Fibroblast of skin of back (primary cell): ENCODE data around the gene GRIN2A.

Source experiments
- DNase-seq: peaks from one replicate; pipeline ENCODE4 v3.0.0-alpha.2; 2013

GRIN2A gene

GRCh38 chr16:9965079-9965478, 217.1 kb downstream of the GRIN2A start:
- no peak for DNase-seq

GRCh38 chr16:9964426-9964825, 217.8 kb downstream of the GRIN2A start:
- no peak for DNase-seq

GRCh38 chr16:9957433-9957832, 224.8 kb downstream of the GRIN2A start:
- no peak for DNase-seq

GRCh38 chr16:9957002-9957401, 225.2 kb downstream of the GRIN2A start:
- DNase-seq: no peak

- DNase-seq: no peak
These were observed 226.6 kb downstream of the GRIN2A start for GRCh38 chr16:9955677-9956076.

GRCh38 chr16:9953908-9954570, 228.2 kb downstream of the GRIN2A start:
- no peak for DNase-seq

GRCh38 chr16:9950658-9951057, 231.6 kb downstream of the GRIN2A start:
- DNase-seq: no peak

GRCh38 chr16:9949396-9949795, 232.8 kb downstream of the GRIN2A start:
- DNase-seq: no peak

- no peak for DNase-seq
These were observed 233.3 kb downstream of the GRIN2A start for GRCh38 chr16:9948933-9949332.

GRCh38 chr16:9946022-9946720, 236.1 kb downstream of the GRIN2A start:
- no peak for DNase-seq

GRCh38 chr16:9943121-9943520, 239.1 kb downstream of the GRIN2A start:
- no peak for DNase-seq

- DNase-seq: no peak
These were observed 241.0 kb downstream of the GRIN2A start for GRCh38 chr16:9941245-9941644.

- no peak for DNase-seq
These were observed 247.3 kb downstream of the GRIN2A start for GRCh38 chr16:9934723-9935508.

GRCh38 chr16:9932919-9933653, 249.1 kb downstream of the GRIN2A start:
- DNase-seq: no peak

- DNase-seq: no peak
These were observed 250.2 kb downstream of the GRIN2A start for GRCh38 chr16:9932000-9932399.

GRCh38 chr16:9929836-9930235, 252.4 kb downstream of the GRIN2A start:
- no peak for DNase-seq

- no peak for DNase-seq
These were observed 252.9 kb downstream of the GRIN2A start for GRCh38 chr16:9929313-9929712.

GRCh38 chr16:9922441-9922840, 259.8 kb downstream of the GRIN2A start:
- DNase-seq: no peak

- DNase-seq: no peak
These were observed 260.2 kb downstream of the GRIN2A start for GRCh38 chr16:9921997-9922396.

- no peak for DNase-seq
These were observed 262.8 kb downstream of the GRIN2A start for GRCh38 chr16:9919460-9919859.

GRCh38 chr16:9917691-9918090, 264.5 kb downstream of the GRIN2A start:
- no peak for DNase-seq

GRCh38 chr16:9913604-9914326, 268.5 kb downstream of the GRIN2A start:
- no peak for DNase-seq
